CD14-positive monocyte (primary cell): Measurements from ENCODE around the gene CDRT15. TPM values are rescaled to one million over a fixed set of nuclear protein-coding genes. Genes with fewer than 3 reads are reported as not detected.
A peak's percentile ranks its signal among the peaks of the same experiment; 100 is the strongest.

ENCODE experiments used
- DNase-seq, 3 donors: peaks; one replicate each; pipeline ENCODE4 v3.0.0-alpha.2; 2011 to 2022
- H2AFZ ChIP-seq: 2 replicates; pipeline ENCODE4 v1.6.0; 2012; ENCODE audit warnings: mild to moderate bottlenecking, low read depth, low read length, inconsistent platforms; ENCODE audit not compliant: insufficient read depth, poor library complexity, severe bottlenecking
- H3K27ac ChIP-seq, 2 donors: 1 replicate in 1 of 2; 2 replicates in 1 of 2; pipeline ENCODE4 v1.5.1; 2012 to 2013; ENCODE audit warnings: low read length in 2 of 2, control low read depth in 1 of 2, inconsistent platforms in 1 of 2, low read depth in 1 of 2, mild to moderate bottlenecking in 1 of 2
- H3K27me3 ChIP-seq, 2 donors: one replicate each; pipeline versions ENCODE4 v1.6.0 to v1.6.1; 2011 to 2013; ENCODE audit warnings: low read length in 2 of 2; ENCODE audit not compliant: control insufficient read depth in 2 of 2, insufficient read depth in 2 of 2
- H3K36me3 ChIP-seq, 2 donors: replicated peaks in 1 of 2; 1 replicate in 1 of 2; 2 replicates in 1 of 2; pipeline versions ENCODE4 v1.5.1 to v1.6.1; 2012 to 2013; ENCODE audit warnings: low read length in 2 of 2, control low read depth in 1 of 2, inconsistent platforms in 1 of 2, mild to moderate bottlenecking in 1 of 2; ENCODE audit not compliant: insufficient read depth in 2 of 2, control insufficient read depth in 1 of 2
- H3K4me1 ChIP-seq, 2 donors: 1 replicate in 1 of 2; 2 replicates in 1 of 2; pipeline versions ENCODE4 v1.5.1 to v1.6.1; 2012 to 2013; ENCODE audit warnings: low read length in 2 of 2, control low read depth in 1 of 2, inconsistent platforms in 1 of 2, mild to moderate bottlenecking in 1 of 2, moderate library complexity in 1 of 2; ENCODE audit not compliant: insufficient read depth in 2 of 2, control insufficient read depth in 1 of 2
- H3K4me2 ChIP-seq: replicated peaks from 2 replicates; pipeline ENCODE3; 2012; ENCODE audit warnings: low read length, moderate library complexity, mild to moderate bottlenecking; ENCODE audit not compliant: poor library complexity, severe bottlenecking; ENCODE audit errors: extremely low read depth
- H3K4me3 ChIP-seq, 3 experiments: fragments of 200-600 bp in 1 of 3; sonication (generic) in 1 of 3; replicated peaks in 1 of 3; 1 replicate in 2 of 3; 2 replicates in 1 of 3; pipeline ENCODE4 v1.5.1; 2011 to 2013; ENCODE audit warnings: low read length in 3 of 3, mild to moderate bottlenecking in 3 of 3, control low read depth in 2 of 3, low read depth in 2 of 3, inconsistent platforms in 1 of 3, moderate library complexity in 1 of 3
- H3K79me2 ChIP-seq: 2 replicates; pipeline ENCODE4 v1.6.0; 2012; ENCODE audit warnings: mild to moderate bottlenecking, control low read depth, inconsistent platforms, low read length, moderate library complexity; ENCODE audit not compliant: insufficient read depth
- H3K9ac ChIP-seq: 2 replicates; pipeline ENCODE4 v1.6.0; 2017; ENCODE audit warnings: low read length, mild to moderate bottlenecking; ENCODE audit not compliant: insufficient read depth, poor library complexity, severe bottlenecking
- H3K9me3 ChIP-seq, 2 donors: replicated peaks in 1 of 2; 1 replicate in 1 of 2; 2 replicates in 1 of 2; pipeline versions ENCODE4 v1.5.1 to v1.6.1; 2012 to 2013; ENCODE audit warnings: low read length in 2 of 2, control low read depth in 1 of 2; ENCODE audit not compliant: control insufficient read depth in 1 of 2, insufficient read depth in 1 of 2
- H4K20me1 ChIP-seq: 2 replicates; pipeline ENCODE4 v1.6.0; 2012; ENCODE audit warnings: mild to moderate bottlenecking, low read length, control low read depth, moderate library complexity; ENCODE audit not compliant: insufficient read depth
- H3K27ac Mint-ChIP-seq, 7 donors: one replicate each; pipeline ENCODE4 v1.8.0; 2020; ENCODE audit warnings: mild to moderate bottlenecking in 7 of 7, mixed read lengths in 7 of 7, moderate library complexity in 6 of 7, inconsistent platforms in 2 of 7
- H3K27me3 Mint-ChIP-seq, 3 donors: one replicate each; pipeline ENCODE4 v1.8.0; 2021 to 2022; ENCODE audit warnings: low read depth in 3 of 3, mild to moderate bottlenecking in 3 of 3, mixed read lengths in 3 of 3, moderate library complexity in 3 of 3, inconsistent platforms in 1 of 3
- H3K36me3 Mint-ChIP-seq, 2 donors: one replicate each; pipeline ENCODE4 v1.8.0; 2020; ENCODE audit warnings: mixed read lengths in 2 of 2, inconsistent platforms in 1 of 2, mild to moderate bottlenecking in 1 of 2
- H3K4me1 Mint-ChIP-seq: one replicate; pipeline ENCODE4 v1.8.0; 2020; ENCODE audit warnings: mild to moderate bottlenecking, mixed read lengths
- H3K4me3 Mint-ChIP-seq, 2 donors: one replicate each; pipeline ENCODE4 v1.8.0; 2020; ENCODE audit warnings: mild to moderate bottlenecking in 2 of 2, mixed read lengths in 2 of 2, moderate library complexity in 1 of 2
- H3K9me3 Mint-ChIP-seq, 7 donors: one replicate each; pipeline ENCODE4 v1.8.0; 2020 to 2022; ENCODE audit warnings: mixed read lengths in 7 of 7, mild to moderate bottlenecking in 6 of 7, moderate library complexity in 6 of 7, inconsistent platforms in 2 of 7
- WGBS: methylation state at CpG from one replicate; pipeline ENCODE4 v1.1.5; 2013; ENCODE audit warnings: missing lambda C conversion rate; ENCODE audit not compliant: insufficient coverage; 5-methylcytosine and 5-hydroxymethylcytosine counted together
- intact Hi-C, 2 donors: fragments of 100-400 bp; cut with micrococcal nuclease; formaldehyde crosslinking; loops; one replicate each; pipeline versions ENCODE4 v1.15.0 to v1.15.1; 2023
- polyA plus RNA-seq, 3 donors: library from polyadenylated mRNA; depleted of rRNA in 1 of 3; unstranded in 2 of 3; stranded (reverse) in 1 of 3; fragments of 300-500 nt in 2 of 3; fragments of >200 nt in 1 of 3; fragmentation: Illumina TruSeq in 2 of 3; gene quantifications; 1 replicate in 2 of 3; 2 replicates in 1 of 3; pipeline ENCODE4 v1.2.3, GENCODE V29; 2012 to 2021
- TF ChIP-seq, protein P1 (sequence below): fragments of 200-600 bp; IDR thresholded peaks from one replicate; pipeline ENCODE4 v1.8.0; 2022; ENCODE audit warnings: antibody characterized with exemption, mild to moderate bottlenecking

The CDRT15 gene
- polyA plus RNA-seq, 3 donors, result not detected

GRCh38 chr17:14270508-14270907 is 33.8 kb upstream of the CDRT15 start:
- H3K27me3 Mint-ChIP-seq, result peaks cover 0 to 2% (median 2%) of the 10 kb centered on the region in 3 donors
- Histone ChIP-seq H2AFZ (no peak overlapping the region), H4K20me1 (no peaks in the 10 kb centered on the region), H3K4me2 (no peak overlapping the region), H3K9ac (no peak overlapping the region), H3K27me3 (no peaks in the 10 kb centered on the region), H3K79me2 (no peaks in the 10 kb centered on the region), H3K27ac (no peak overlapping the region), H3K4me1 (no peaks in the 10 kb centered on the region), H3K9me3 (no peaks in the 10 kb centered on the region), H3K36me3 (no peaks in the 10 kb centered on the region), H3K4me3 (no peak overlapping the region)
- H3K36me3 Mint-ChIP-seq, result no peaks in the 10 kb centered on the region
- H3K4me1 Mint-ChIP-seq, result no peaks in the 10 kb centered on the region
- intact Hi-C loops, result no loop called here
- TF ChIP-seq, protein P1, sequence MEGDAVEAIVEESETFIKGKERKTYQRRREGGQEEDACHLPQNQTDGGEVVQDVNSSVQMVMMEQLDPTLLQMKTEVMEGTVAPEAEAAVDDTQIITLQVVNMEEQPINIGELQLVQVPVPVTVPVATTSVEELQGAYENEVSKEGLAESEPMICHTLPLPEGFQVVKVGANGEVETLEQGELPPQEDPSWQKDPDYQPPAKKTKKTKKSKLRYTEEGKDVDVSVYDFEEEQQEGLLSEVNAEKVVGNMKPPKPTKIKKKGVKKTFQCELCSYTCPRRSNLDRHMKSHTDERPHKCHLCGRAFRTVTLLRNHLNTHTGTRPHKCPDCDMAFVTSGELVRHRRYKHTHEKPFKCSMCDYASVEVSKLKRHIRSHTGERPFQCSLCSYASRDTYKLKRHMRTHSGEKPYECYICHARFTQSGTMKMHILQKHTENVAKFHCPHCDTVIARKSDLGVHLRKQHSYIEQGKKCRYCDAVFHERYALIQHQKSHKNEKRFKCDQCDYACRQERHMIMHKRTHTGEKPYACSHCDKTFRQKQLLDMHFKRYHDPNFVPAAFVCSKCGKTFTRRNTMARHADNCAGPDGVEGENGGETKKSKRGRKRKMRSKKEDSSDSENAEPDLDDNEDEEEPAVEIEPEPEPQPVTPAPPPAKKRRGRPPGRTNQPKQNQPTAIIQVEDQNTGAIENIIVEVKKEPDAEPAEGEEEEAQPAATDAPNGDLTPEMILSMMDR, result no peak
- WGBS, result 86% methylated on average over 1 of the region's 2 CpGs
- peak overlapping the region in 1 of 7 donors; percentile 51 for H3K27ac Mint-ChIP-seq
- no peak for DNase-seq
- H3K9me3 Mint-ChIP-seq, result peaks cover 0 to 13% (median 4%) of the 10 kb centered on the region in 7 donors
- H3K4me3 Mint-ChIP-seq, result no peak overlapping the region

DNA sequence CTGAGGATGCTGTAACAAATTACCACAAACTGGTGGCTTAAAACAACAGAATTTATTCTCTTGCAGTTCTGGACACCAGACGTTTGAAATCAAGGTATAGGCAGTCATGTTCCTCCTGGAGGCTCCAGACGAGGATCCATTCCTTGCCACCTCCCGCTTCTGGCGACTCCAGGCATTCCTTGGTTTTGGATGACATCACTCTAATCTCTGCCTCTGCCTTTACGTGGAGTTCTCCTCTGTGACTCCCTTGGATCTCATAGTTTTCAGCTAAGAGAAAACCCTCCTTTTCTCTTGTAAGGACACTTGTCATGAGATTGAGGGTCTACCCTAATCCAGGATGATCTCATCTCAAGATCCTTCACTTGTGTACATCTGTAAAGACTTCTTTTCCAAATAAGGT is 32.8 kb upstream of the CDRT15 start:
- Histone ChIP-seq H2AFZ (no peak overlapping the region), H3K9me3 (no peaks in the 10 kb centered on the region), H3K27me3 (no peaks in the 10 kb centered on the region), H3K4me3 (no peak overlapping the region), H3K4me2 (no peak overlapping the region), H3K9ac (no peak overlapping the region), H4K20me1 (no peaks in the 10 kb centered on the region), H3K27ac (no peak overlapping the region), H3K36me3 (no peaks in the 10 kb centered on the region), H3K4me1 (no peaks in the 10 kb centered on the region), H3K79me2 (no peaks in the 10 kb centered on the region)
- no peak overlapping the region for H3K27ac Mint-ChIP-seq
- no peak overlapping the region for H3K4me3 Mint-ChIP-seq
- TF ChIP-seq, protein P1, result no peak
- no peak for DNase-seq
- H3K9me3 Mint-ChIP-seq, result peaks cover 0 to 7% (median under 1%) of the 10 kb centered on the region in 7 donors
- H3K27me3 Mint-ChIP-seq, result peaks cover 0 to 2% (median 2%) of the 10 kb centered on the region in 3 donors
- 83% methylated on average over 4 of the region's 5 CpGs for WGBS
- H3K4me1 Mint-ChIP-seq, result no peaks in the 10 kb centered on the region
- H3K36me3 Mint-ChIP-seq, result no peaks in the 10 kb centered on the region
- intact Hi-C loops, result no loop called here
